Kidney tubule cell (primary cell): ENCODE results near the gene JPH3.

Experiments
- DNase-seq: peaks from one replicate; pipeline ENCODE4 v3.0.0-alpha.2; 2018; ENCODE audit warnings: low spot score

Gene JPH3

DNA sequence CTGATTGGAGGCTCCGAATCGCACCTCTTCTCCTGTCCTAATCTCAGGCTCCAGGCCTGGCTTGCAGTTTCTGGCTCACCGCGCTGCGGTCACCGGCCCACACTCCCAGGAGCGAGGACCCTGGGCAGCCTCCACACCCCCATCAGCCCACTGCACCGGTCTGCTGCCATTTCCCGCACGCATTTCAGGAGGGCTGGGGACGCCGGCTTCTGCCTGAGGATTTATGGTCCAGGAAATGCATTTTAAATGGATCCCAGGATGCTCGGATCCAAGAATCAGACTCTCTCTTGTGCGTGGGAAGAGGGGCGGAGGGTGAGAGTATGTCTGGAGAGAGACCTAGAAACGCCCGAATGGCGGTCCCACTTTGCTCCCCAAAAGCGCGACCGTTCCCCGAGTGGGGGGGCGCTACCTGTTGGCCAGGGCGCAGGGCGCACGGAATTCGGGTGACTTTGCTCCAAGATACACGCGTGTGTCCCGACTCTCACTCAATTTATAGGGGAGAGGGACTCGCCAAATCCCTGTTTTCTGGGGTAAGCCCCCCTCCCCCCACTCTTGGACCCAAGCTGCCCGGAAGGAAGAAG lies 817 bp upstream of the JPH3 start:
- DNase-seq: no peak

DNA sequence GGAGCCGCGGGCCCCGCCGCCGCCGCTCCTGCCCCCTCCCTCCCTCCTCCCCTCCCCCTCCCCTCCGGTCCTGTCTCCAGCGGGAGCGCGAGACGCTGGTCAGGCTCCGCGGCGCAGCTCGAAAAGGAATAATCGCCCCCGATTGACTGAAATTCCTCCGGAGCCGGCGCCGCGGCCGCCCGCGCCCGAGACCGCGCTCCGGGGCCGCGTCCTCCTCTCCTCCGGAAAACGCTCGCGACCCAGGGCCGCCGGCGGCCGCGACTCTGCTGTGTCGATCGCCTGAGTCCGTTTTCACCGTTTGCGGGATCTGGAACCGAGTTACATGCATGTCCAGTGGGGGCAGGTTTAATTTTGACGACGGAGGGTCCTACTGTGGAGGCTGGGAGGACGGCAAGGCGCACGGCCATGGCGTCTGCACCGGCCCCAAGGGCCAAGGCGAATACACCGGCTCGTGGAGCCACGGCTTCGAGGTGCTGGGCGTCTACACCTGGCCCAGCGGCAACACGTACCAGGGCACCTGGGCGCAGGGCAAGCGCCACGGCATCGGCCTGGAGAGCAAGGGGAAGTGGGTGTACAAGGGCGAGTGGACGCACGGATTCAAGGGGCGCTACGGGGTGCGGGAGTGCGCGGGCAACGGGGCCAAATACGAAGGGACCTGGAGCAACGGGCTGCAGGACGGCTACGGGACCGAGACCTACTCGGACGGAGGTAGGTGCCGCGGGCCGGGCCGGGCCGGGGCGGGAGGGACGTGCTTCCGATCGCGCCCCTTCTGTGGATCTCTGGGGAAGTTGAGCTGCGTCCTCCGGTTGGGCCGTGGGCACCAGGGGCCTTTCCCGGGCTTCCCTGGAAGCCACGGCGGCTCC lies 744 bp downstream of the JPH3 start:
- DNase-seq: no peak

DNA sequence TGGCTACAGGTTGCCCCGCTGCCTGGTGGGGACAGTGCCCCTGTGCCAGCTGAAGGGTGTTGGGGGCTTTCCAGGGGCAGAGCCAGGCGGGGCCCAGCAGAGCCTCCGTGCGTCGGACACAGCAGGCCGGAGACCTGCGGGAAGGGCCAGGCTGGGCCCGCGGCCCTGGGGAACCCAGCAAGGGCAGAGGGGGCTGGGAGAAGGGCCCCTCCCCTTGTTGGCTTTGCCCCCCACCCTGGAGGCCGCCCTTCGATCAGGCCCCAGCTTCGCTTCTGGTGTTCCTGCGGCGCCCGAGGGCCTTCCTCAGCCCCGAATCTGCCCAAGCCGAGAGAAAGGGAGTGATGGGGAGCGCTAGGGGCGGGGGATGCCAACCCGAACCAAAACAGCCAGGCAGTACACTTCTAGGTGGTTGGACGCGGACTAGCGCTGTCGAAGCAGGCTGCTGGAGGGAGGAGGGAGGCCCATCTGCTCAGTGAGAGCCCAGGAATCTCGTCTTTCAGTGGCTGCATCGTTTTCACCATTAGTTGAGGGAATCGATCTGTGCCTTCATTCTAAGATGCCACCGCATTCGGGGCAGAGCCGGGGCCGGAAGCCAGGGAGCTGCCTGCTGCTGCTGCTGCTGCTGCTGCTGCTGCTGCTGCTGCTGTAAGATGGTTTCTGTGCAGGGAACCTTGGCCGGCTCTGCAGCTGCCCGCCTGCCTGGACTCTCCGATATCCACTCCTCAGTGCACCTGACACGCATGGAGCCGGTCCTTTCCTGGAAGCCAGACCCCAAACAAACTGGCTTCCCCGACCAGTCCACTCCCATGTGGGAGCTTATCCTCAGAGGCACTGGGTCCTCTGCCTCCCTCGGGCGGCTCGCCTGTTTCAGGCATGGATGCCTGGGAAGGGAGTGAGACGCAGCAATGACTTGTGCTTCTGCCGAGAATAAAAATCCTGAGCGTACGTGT lies 1.7 kb downstream of the JPH3 start:
- DNase-seq: no peak

DNA sequence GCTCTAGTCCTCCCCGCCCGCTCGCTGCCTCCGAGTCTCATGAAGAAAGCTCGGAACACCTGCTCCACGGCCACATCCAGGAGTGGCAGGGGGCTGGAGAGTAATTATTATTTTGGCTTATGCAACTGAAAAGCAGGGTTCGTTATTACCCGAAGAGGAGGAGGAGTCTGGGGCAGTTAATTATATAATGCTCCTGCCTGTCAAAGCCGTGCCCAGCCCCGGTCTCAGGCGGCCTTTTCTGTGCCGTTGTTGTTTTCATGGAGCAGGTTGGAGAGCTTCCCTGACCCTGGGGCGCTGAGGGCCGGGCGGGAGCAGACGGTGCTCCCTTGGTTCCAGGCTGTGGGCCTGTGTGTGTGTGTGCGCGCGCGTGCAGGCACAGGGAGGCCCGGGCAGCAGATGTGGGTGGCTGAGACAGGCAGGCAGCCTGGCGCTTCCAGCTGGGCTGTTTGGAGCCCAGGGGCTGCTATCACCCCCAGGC lies 2.4 kb downstream of the JPH3 start:
- DNase-seq: no peak

DNA sequence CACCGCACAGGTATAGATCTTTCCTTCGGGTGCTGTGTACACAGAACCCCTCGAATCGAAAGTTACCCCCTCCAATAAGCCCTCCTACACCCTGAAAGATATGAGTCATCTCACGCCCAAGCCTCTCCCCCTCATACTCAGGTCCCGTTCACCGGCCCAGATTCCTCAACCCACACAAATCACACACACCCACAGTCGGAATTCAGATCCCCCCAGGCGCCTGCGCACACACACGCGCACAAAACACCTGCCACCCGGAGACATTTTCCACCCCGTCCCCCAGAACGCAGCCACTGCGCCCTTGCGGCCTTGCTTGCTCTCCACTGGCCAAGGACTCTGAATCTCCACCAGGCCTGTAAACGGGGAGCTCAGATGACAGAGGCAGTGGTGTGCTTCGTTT lies 4.9 kb downstream of the JPH3 start:
- DNase-seq: no peak

DNA sequence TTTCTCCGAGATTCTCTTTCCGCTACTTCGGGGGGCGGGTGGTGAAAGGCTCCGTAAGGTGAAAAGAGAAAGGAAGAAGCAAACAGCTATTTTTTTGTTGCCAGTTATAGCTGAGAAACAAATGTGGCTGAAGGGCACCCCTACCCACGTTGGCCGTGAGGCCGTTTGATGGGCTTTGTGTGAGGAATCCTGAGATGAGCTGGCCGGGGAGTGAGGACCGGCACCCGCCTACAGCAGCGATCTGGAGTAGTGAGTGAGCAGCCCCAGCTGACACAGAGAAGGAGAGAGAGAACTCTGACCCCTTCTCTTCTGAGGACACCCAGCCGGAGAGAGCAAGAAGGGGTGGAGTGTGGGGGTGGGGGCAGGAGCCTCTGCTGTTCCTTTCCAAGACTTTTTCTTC lies 5.6 kb downstream of the JPH3 start:
- DNase-seq: no peak

DNA sequence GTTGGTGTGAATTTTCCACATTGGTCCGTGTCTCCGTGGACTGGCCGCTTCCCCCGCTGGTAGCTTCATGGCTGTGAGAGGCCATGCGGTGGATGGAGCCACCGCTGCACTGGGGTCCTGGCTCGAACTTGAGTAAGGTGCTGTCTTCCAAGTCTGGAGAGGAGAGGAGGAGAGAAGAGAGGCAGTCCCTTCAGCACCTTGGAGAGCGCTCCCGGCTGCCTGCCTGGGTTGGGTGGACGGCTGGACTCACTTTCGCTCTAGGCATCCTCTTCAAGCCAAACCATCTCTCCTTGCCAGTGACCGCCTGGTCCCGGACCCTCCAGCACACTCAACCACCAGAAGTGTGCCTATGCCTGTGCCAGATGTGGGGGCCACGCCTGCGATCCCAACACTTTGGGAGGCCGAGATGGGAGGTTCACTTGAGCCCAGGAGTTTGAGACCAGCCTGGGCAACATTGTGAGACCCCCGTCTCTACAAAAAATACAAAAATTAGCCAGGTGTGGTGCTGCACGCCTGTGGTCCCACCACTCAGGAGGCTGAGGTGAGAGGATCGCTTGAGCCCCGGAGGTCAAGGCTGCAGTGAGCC lies 6.2 kb downstream of the JPH3 start:
- DNase-seq: peak; percentile 54

DNA sequence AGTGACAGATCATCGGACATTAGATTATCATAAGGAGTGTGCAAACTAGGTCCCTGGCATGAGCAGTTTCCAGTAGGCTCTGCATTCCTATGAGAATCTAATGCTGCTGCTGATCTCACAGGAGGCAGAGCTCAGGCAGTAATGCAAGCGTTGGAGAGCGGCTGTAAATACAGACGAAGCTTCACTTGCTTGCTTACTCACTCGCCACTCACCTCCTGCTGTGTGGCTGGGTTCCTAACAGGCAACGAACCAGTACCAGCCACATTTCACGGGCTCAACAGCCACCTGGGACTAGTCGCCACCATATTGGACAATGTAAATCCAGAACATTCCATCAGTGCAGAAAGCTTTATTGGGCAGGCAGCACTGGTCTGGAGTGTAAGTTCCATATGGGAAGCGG lies 7.7 kb downstream of the JPH3 start:
- DNase-seq: no peak

DNA sequence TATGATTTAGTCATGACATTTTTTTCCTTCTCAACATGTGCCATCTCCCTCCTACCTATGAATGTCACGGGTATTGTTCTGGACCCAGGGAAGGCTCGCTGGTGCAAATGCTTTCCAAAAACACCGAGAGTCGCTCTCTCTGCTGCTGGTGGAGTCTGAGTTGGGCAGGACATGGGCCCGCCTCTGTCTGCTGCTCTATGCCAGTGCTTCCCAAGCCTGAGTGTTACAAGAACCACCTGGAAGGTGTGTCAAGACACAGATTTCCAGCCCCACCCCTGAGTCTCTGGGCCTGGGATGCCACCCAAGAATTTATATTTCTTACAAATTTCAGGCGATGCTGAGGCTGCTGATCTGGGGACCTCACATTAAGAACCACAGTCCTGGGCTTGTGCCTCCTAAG lies 9.1 kb downstream of the JPH3 start:
- no peak for DNase-seq

DNA sequence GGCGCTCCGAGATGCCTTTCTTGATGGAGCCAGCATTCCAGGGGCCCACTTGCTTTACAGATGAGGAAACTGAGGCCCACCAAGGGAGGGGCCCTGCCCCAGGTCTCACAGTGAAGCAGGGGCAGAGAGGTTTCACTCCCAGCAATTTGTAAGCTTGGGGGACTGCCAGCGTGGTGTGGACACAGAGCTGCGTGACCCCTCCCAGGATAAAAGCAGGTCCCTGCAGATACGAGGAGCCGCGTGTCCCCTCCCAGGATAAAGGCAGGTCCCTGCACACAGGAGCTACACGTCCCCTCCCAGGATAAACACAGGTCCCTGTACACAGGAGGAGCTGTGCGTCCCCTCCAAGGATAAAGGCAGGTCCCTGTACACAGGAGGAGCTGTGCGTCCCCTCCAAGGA lies 11.7 kb downstream of the JPH3 start:
- DNase-seq: no peak

DNA sequence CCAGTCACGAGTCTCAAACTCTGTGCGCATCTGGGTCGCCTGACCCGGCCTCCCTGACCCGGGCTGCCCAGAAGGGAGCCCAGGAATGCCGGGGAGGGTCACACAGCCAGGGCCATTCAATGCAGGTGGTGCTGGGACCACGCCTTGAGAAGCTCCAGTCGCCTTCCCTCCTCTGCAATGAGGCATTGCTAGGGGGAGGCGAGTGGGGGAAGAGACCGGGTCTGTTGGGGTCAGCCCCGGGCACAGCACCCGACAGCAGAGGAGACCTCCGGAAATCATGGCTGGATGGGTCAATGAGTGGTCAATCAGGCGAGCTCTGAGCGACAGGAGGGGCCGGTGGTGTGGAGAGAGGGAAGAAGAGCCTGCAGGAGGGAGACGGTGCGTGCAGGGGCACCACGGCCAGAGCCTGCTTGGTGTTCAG lies 13.3 kb downstream of the JPH3 start:
- no peak for DNase-seq

DNA sequence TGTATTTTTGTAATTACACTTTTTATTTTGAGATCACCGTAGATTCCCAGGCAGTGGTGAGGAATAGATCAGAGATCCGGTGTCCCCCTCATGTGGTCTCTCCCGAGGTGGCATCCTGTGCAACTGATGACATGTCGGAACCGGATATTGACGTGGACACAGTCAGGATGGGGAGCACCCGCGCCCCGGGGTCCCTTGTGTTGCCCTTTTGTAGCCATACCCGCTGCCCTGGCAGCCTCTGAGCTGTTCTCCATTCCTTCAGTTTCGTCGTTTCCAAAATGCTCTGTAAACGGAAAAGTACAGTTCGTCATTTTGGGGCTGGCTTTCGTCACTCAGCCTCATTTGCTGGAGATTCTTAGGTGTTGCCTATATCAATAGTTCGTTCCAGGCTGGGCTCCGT lies 14.2 kb downstream of the JPH3 start:
- DNase-seq: no peak

DNA sequence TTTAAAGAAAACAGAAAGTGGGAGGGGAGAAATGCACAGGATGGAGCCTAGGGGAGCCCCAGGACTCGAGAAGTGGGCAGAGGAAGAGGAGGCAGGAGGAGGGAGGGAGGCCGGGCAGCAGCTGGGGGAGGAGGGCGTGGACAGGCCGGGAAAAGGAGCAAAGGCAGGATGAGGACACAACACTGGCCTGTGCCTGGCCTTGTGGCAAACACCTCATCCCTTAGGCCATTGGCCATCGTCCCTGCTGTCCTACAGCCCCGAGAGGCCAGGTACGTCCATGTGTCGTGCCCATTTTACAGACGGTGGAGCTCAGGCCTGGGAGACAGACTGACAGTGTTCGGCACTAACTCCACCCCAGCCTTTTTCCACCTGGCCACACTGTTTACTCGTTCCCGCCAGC lies 15.9 kb downstream of the JPH3 start:
- DNase-seq: no peak

DNA sequence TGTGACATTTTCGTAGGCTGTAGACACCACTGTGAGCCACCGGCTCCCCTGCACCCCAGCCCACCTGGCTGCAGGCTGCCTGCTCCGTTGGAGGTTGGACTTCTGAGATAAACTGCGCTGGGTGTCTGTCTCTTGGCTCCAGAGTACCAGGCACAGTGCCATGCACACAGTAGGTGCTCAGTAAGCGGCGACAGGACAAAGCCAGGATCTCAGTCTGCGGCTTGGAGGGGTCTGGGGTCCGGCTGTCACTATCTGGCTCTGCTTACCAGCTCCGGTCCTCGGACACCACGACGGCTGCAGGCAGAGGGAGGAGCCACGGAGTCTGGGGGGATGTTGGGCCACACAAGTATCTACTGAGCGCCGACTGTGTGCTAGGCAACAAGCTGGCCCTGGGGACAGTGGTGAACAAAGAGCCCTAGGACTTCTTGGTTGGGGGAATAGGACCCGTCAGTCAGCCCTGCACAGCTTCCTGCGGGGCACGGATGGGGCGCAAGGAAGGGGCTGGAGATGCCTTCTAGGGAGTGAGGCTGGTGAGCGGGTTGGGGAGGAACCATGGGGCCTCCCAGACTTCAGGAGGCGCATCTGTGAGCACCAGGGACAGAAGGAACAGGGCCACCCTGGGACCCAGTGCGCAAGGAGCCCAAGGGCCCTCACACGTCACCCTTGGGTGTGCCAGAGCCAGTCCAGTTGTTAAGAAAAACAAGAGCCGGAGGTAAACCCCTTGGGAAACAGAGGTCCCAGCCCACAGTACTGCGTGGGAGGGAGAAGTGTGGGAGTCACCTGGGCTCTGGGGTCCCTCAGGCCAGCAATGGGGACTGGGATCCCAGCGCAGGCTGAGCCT lies 17.3 kb downstream of the JPH3 start:
- DNase-seq: no peak

DNA sequence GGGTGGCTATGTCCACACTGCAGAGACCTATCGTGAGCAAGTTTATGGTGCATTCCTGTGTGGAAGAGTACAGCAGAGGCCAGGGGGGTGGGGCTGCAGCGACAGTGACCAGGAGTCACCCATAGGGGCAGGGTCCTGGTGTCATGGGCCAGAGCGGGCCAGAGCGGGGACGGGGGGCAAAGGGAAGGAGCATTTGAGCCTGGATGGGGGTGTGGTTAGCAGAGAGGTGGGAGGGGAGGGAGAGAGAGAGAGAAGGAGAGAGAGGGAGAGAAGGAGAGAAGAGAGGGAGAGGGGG lies 17.8 kb downstream of the JPH3 start:
- DNase-seq: no peak

DNA sequence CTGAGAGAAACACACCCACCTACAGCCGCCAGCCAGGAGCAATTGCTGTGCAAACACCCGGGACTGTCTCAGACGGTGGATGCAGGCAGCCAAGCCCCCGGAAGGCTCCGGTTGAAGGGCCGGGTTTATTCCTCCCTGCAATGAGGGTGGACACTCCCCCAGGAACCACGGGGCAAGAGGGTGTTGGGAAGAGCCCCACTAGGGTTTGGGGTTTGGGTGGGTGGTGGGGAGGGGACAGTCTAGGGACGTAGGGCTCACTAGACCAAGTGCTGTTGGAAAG lies 19.2 kb downstream of the JPH3 start:
- DNase-seq: no peak

DNA sequence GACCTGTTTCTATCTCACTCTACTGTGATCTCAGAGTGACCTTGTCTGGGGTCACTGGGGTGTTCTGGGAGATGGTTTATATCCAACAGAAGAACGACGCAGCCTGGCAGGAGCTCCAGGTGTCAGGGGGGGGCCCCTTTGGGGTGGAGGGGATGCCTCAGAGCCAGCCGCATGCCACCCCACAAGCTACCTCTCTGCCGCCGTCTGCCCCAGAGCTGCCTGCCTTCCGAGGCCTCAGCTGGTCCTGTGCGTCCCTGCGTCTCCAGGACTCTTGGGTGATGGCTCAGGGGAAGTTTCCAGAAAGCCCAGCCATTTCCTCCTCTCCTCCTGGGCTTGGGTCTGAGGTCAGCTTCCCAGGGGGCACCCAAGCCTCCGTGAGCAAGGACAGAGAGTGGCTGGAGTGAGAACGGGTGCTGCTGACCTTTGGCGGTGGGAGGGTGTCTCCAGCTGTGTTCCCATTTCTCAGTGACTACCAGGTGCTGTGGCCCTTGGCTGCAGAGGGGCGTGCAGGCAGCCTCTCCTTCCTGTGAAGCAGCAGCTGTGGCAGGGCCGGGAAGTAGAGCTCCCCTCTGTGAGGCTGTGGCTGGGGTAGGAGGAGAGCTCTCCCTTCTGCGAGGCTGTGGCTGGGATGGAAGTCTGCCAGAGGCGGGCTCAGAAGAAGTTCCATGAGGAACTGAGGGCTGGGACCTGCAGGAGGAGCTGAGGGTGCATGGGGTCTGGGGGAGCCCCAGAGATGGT lies 19.8 kb downstream of the JPH3 start:
- DNase-seq: no peak

DNA sequence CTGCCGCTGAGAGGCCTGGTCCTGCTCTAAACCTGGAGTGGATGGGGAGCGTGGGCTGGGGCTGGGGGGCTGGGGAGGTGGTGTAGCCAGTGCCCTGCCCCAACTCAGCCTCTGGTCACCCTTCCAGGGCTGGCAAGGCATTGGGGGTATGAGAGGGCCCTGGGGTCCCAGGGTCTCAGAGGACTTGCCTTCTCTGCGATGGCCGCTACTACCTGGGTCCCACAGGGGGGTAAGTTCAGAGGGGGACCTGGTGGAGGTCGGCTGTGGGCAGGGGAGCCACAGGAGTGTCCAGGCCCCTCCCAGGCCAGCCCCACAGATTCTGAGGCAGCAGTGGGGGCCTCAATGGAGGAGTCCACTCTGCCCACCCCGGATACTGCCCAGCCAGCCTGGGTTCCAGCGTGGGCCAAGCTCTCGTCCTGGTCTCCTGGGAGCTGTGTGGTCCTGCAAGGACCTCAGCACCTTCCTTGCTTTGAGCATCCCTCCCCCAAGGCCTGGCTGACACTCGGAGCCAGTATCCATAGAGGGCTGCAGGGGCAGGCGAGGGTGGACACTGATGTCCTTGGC lies 20.5 kb downstream of the JPH3 start:
- no peak for DNase-seq

DNA sequence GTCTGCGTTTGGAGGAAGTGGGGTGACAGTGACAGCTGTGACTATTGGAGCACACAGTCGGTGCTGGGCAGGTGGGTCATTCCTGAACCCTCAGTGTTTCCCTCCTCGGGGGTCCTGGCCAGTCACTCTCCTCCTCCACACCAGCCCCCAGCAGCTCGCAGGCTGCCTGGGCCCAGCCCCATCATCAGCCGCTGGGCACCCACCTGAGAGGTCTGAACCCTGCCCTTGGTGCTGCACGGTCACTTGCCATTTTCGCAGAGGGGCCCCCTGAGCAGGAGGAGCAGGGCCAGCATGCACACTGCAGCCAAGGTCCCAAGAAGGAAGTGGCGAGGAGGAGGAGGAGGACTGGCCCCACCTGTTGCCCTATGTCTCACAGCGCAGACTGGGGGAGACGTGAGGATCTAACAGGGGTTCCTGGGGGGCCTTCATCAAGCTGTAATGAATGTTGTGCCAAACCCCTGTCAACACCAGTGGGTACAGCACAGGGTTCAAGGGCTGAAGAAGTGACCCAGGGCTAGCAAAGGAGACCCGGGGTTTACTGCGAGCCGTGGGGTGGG lies 23.0 kb downstream of the JPH3 start:
- DNase-seq: no peak

DNA sequence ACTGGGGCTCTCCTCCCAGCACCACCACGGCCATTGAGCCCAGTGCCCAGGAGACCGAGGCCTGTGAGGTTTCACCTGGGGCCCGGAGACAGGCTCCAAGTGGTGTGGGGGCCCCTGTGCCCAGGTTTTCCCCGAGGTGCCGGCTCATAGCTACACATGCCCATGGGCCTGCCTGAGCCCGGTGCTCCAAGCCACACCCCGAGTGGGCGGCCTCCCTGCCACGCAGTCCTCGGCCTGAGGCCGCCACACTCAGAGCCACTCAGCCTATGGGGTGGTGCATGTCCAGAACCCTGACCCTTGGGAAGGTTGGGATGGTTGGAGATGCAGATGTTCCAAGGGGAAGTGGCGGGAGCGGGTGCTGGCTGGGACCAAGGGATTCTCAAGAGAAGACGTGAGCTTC lies 24.1 kb downstream of the JPH3 start:
- DNase-seq: no peak
